NCI-H146 treated with DMSO at 0.1 percent for 48 hours (cell line): Measurements from ENCODE around the gene ZNF467.

ENCODE experiments used
- DNase-seq: peaks from one replicate; lab custom pipeline; 2025; ENCODE audit not compliant: unreplicated experiment; lab: John Stamatoyannopoulos, UW

The ZNF467 gene

DNA sequence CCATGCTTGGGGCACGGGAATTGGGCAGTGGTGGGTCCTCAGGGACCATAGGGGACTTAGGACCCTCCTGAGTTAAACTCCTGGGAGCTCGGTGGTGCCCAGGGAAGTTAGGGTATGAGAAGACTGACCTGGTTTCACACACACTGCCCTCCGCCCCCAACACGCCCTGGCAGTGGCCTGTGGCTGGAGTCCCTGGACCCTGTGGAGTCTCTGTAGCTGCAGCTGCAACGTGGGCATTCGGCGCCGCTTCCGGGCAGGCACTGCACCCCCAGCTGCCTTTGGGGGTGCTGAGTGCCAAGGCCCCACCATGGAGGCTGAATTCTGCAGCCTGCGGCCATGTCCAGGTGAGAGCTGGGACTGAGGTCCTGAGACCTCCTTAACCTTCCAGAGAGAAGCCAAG is 34.9 kb upstream of the ZNF467 start:
- no peak for DNase-seq

DNA sequence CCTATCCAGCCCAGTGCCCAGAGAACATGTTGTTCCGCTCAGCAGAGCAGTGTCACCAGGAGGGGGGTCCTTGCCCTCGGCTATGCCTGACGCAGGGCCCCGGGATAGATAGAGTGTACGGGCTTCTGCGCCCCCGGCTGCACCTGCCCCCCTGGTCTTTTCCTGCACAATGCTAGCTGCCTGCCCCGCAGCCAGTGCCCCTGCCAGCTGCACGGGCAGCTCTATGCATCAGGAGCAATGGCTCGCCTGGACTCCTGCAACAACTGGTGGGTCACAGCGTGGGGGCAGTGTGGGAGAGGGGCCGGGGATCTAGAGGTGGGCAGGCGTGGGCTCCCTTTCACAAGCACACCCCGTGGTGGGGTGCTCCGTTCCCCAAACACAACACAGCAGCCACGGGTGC is 33.3 kb upstream of the ZNF467 start:
- DNase-seq: no peak

DNA sequence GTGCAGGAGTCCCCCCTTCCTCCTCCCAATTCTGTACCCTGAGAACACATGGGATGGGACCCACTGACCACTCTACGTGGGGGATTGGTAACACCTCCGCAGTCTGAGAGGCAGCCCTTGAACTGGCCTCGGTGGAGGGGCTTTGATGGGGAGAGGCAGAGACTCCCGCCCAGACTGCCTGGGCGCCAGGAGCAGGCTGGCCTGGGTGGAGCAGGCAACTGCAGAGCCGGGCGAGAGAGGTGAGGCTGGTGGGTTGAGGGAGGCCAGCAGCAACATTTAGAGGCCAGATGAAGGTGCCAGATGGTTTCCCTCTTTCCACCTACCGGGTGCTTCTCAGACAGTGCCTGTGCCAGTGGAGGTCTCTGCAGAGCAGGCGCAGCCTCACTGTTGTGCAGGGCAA is 30.7 kb upstream of the ZNF467 start:
- DNase-seq: no peak

DNA sequence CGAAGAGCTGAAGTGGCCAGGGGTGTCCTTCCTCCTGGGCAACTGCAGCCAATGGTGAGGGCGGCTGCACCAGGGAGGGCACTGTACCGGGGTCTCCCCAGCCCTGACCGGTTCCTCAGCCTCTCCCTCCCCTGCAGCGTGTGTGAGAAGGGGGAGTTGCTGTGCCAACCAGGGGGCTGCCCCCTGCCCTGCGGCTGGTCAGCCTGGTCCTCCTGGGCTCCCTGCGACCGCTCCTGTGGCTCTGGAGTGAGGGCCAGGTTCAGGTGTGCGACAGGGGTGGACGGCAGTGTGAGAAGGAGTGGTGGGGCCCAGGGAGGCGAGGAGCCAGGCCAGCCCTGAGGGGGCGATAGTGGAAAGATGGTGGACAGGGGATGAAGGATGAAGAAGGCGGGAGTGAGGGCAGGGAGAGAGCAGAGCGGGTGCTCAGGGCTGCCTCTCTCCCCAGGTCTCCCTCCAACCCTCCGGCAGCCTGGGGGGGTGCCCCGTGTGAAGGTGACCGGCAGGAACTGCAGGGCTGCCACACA is 30.2 kb upstream of the ZNF467 start:
- no peak for DNase-seq

DNA sequence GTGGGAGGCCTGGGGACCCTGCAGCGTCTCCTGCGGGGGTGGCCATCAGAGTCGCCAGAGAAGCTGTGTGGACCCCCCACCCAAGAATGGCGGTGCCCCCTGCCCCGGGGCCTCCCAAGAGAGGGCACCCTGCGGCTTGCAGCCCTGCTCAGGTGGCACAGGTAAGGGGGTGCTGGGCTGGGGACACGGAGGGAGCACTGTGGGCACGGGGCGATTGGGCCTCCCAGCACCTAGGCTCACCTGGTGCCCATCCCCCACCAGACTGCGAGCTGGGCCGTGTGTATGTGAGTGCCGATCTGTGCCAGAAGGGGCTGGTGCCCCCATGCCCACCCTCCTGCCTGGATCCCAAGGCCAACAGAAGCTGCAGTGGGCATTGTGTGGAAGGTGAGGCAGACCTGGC is 29.6 kb upstream of the ZNF467 start:
- DNase-seq: no peak

DNA sequence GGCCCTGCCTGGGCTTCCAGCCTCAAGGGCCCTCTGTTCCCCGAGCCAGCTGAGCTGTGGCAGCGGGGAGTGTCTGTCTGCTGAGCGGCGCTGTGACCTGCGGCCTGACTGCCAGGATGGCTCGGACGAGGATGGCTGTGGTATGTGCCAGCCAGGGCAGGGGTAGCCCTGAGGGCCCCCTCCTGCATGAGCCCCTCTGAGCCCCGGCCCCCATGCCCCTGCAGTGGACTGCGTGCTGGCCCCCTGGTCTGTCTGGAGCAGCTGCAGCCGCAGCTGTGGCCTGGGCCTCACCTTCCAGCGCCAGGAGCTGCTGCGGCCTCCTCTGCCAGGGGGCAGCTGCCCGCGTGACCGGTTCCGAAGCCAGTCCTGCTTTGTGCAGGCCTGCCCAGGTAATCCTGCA is 28.4 kb upstream of the ZNF467 start:
- no peak for DNase-seq

DNA sequence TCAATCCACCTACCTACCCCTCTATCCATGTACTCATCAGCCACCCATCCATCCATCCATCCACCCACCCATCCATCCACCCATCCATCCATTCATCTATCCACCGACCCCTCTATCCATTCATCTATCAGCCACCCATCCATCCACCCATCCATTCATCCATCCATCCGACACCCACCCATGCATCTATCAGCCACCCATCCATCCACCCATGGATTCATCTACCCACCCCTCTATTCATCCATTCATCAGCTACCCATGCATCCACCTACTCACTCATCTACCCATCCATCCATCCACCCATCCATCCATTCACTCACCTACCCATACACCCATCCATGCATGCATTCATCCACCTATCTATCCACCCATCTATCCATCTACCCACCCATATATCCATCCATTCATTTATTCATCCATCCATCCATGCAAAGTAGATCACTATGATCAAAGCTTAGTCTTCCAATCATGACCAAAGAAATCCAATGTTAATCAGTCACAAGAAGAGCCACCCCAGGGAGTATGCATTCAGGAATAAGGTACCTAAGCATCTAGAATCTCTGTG is 27.7 kb upstream of the ZNF467 start:
- no peak for DNase-seq

DNA sequence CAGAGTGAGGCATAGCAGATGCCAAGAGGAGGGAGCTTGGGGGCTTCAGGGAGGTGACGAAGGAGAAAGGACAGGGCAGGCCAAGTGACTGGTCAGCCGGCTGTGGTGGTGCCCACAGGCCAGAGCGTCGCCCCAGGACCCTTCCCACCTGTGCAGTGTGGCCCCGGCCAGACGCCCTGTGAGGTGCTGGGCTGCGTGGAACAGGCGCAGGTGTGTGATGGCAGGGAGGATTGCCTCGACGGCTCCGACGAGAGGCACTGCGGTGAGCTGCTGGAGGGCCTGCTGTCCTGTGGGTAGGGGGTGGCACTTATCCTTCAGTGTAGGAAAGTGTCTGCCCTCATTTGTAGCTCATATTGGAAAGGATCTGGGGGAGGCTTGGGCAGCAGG is 26.8 kb upstream of the ZNF467 start:
- no peak for DNase-seq

- no peak for DNase-seq
Measured at GRCh38 chr7:149799397-149800168, 26.2 kb upstream of the ZNF467 start.

DNA sequence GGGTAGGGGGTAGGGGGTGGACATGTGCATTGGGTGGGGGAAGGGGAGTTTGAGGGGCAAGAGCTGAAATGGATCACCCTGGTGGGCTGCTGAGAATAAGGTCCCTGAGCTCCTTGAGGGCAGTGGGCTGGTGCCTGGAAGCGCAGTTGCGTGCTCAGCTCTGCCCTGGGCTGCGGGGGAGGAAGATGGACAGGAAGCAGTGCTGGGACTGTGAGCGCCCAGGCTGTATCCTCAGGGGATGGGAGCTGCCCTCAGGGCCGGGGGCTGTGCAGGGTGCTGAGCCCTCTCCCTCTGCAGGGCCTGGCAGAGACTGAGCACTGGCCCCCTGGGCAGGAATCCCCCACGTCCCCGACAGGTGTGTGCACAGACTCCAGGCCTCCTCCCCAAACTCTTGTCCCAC is 24.4 kb upstream of the ZNF467 start:
- DNase-seq: no peak

GRCh38 chr7:149796287-149796860 is 23.0 kb upstream of the ZNF467 start:
- DNase-seq: no peak

DNA sequence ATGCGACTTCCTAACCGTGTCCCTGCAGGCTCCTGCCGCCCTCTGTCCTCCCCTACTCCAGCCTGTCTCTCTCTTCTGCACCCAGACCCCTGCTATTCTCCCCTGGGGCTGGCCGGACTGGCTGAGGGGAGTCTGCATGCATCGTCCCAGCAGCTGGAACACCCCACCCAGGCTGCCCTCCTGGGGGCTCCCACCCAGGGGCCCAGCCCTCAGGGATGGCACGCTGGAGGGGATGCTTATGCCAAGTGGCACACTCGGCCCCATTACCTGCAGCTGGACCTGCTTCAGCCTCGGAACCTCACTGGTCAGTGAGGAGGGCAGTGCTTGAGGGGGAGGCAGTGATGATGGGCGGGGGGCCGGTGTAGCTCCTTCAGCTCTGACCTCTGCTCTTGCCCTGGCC is 21.7 kb upstream of the ZNF467 start:
- DNase-seq: no peak

DNA sequence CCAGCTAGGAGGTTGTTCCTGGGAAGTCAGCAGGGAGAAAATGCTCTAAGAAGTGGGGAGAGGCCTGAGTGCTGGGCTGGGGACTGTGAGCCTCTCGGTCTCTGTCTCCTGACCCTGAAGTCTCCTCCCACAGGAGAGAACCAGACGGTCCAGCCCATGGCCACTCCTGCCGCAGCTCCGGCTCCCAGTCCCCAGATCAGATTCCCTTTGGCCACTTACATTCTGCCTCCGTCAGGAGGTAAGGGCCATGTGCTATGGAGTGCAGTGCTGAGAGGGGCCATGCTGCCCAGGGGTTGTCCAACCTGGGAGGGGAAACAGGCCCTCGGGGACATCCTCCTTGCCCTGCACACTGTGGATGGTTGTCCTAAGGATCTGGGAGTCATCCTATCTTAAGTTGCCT is 21.3 kb upstream of the ZNF467 start:
- DNase-seq: no peak

- no peak for DNase-seq
Measured at GRCh38 chr7:149793261-149793660, 19.9 kb upstream of the ZNF467 start.

DNA sequence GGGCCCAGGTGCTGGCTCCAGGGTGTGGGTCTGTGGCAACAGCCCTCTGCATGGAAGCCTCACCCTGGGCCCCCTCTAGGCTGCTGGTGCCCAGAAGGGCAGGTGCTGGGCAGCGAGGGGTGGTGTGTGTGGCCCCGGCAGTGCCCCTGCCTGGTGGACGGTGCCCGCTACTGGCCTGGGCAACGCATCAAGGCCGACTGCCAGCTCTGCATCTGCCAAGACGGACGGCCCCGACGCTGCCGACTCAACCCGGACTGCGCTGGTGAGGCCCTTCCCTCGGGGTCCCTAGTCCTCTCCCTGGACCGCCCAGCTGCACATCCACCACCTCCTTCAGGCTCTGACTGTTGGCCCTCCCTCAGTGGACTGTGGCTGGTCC is 18.8 kb upstream of the ZNF467 start:
- DNase-seq: no peak

DNA sequence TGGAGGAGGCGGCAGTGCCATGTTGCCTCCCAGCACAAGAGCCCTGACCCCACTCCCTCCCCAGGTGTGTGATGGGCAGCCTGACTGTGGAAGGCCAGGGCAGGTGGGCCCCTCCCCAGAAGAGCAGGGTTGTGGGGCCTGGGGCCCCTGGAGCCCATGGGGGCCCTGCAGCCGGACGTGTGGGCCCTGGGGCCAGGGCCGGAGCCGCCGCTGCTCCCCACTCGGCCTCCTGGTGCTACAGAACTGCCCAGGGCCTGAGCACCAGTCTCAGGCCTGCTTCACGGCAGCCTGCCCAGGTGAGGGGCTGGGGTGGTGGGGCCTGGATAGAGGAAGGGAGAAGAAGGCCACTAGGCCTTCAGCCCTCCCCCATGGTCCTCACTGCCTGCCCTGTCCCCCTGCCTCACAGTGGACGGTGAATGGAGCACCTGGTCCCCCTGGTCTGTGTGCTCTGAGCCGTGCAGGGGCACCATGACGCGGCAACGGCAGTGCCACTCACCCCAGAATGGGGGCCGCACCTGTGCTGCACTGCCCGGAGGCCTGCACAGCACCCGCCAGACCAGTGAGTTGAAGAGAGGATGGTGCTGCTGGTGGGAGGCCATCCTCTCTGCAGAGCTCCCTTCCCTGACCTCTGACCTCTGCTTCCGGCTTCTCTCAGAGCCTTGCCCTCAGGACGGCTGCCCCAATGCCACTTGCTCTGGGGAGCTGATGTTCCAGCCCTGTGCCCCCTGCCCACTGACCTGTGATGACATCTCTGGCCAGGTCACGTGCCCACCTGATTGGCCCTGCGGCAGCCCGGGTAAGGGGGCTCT is 18.2 kb upstream of the ZNF467 start:
- DNase-seq: no peak

DNA sequence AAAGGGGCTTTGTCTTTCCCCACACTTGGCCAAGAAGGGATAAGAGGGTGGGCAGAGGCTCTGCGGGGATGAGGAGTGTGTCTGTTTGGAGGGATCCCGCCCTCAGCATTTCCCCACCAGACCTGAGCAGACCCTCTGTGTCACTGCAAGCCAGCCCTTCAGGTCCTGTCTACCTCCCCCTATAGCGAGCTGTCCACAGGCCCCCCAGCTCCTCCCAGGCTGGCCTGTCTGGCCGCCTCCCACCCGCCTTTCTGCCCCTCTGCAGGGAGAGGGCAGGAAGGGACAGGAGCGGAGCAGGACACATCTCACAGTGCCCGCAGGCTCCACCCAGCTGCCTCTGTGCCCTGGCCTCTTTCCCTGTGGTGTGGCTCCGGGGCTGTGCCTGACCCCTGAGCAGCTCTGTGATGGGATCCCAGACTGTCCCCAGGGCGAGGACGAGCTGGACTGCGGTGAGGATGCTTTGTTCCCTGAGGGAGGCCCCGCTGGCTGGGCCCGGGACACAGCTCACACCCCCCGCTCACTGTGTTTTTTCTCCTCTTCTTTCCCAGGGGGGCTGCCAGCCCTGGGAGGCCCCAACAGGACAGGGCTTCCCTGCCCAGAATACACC is 17.5 kb upstream of the ZNF467 start:
- DNase-seq: no peak

GRCh38 chr7:149790146-149790548 is 16.8 kb upstream of the ZNF467 start:
- no peak for DNase-seq

GRCh38 chr7:149789101-149789500 is 15.7 kb upstream of the ZNF467 start:
- no peak for DNase-seq

- no peak for DNase-seq
Measured at GRCh38 chr7:149788300-149788851, 15.0 kb upstream of the ZNF467 start.
